ENCODE data around the gene GALR2. TPM values are rescaled to one million over a fixed set of nuclear protein-coding genes. Genes with fewer than 3 reads are reported as not detected.
"Not testable (repeated sequence)": the region's sequence is repeated elsewhere in the genome, so short reads cannot be mapped to it uniquely, and the experiment has no call there.

The GALR2 gene
- total RNA-seq, 1 donor from 2014 or later: 0.17 TPM

DNA sequence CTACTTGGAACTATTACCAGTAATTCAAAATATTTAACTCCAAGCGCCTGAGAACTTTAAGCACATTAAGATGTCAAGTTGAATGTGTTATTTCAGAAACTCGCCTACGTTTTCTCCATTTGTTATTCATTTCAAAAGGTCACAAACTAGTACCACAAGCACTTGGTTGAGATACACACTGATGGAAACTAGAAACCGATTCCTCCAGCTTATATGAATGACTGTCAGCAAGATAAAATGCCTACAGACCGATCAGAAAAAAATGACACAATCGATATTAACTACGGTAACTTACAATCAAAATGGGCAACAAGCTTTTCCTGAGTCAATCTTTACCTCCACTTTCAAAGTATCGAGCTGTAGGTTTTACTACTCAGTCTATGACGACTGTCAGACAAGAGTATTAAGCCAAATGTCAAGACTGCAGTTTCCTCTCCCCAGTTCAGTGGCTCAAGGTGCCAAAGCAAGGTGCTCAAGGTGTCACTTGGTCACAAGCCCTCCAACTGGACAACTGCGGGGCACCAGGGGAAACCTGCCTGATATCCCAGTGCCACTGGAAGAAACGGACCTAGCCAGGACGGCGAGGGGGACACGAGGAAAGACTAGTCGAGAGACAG is 2.9 kb upstream of the GALR2 start:
- DNase-seq (ENCODE audit: low read depth): no peak
- peak overlapping the region; percentile 97 for H3K4me3 ChIP-seq (ENCODE audit: low read depth, low read length)
- TF ChIP-seq, protein P1, sequence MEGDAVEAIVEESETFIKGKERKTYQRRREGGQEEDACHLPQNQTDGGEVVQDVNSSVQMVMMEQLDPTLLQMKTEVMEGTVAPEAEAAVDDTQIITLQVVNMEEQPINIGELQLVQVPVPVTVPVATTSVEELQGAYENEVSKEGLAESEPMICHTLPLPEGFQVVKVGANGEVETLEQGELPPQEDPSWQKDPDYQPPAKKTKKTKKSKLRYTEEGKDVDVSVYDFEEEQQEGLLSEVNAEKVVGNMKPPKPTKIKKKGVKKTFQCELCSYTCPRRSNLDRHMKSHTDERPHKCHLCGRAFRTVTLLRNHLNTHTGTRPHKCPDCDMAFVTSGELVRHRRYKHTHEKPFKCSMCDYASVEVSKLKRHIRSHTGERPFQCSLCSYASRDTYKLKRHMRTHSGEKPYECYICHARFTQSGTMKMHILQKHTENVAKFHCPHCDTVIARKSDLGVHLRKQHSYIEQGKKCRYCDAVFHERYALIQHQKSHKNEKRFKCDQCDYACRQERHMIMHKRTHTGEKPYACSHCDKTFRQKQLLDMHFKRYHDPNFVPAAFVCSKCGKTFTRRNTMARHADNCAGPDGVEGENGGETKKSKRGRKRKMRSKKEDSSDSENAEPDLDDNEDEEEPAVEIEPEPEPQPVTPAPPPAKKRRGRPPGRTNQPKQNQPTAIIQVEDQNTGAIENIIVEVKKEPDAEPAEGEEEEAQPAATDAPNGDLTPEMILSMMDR (conservative IDR thresholded peaks at IDR 0.05; ENCODE audit: low read depth, low read length): no peak

DNA sequence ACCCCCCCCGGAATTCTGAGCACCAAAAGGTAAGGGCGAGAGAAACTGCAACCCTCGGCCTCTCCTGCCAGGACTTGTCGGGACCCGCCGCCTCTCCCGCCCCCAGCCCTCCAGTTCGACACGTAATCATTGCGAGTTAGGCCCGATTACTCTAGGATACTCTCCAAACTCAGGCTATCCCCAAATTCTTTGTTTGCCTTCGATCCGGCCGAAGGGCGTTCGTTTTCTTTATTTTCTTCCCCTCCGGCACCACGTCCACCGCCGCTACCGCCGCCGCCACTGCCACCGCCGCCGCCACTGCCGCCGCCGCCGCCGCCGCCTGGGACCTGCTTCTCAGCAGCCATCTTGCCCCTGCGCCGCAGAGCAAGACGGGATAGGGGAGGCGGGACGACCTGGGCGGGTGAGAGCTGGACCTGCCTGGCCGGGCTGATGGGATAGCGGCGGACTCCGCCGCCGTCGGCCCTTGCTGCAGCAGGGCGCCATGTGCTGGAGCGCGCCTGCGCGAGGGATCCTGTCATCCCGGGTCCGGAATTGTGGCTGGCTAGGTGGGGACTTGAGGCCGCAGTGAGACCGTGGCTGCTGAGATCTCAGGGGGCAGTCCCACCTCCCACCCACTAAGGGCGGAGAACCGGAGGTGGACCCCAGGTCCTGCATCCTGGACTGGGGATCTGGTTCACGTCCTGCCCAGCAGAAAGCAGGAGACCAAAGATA is 2.3 kb upstream of the GALR2 start, which contains the start of gene SRP68:
Gene SRP68, minus strand, starts transcription at position 370 of the 711 bp plus-strand sequence. Its CDS starts 26 bp downstream, at position 344.
- DNase-seq (ENCODE audit: low read depth): peak; percentile 40
- H3K4me3 ChIP-seq (ENCODE audit: low read depth, low read length): peak within 1 kb of the TSS; percentile 97
- TF ChIP-seq, protein P1 (conservative IDR thresholded peaks at IDR 0.05; ENCODE audit: low read depth, low read length): no peak

GRCh38 chr17:76075364-76076145 is 974 bp downstream of the GALR2 start:
- no peak overlapping the region for H3K4me3 ChIP-seq (ENCODE audit: low read depth, low read length)
- TF ChIP-seq, protein P1 (conservative IDR thresholded peaks at IDR 0.05; ENCODE audit: low read depth, low read length): no peak
- DNase-seq (ENCODE audit: low read depth): no peak

DNA sequence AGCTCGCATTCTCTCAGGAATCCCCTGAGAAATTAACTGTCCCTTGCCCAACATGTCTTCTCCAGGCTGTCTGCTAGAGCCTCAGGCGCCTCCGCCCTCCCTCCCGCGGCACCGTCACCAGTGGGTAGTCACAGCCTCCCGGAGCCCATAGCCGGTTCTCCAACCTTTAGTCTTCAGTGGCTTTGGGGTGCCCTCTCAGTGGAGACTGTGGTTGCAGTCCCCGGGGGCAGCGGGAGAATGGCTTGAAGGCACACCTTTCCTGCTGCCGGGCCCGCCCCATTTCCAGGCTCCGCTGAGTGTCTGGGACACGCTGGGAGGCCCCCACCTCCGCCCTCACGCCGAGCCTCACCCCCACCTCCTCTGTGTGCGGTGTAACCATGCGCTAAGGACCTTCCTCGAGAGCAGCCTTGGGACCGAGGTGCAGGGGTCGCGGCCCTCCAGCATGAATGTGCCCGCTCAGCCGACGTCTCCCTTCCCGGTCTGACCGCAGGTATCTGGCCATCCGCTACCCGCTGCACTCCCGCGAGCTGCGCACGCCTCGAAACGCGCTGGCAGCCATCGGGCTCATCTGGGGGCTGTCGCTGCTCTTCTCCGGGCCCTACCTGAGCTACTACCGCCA is 1.7 kb downstream of the GALR2 start:
- TF ChIP-seq, protein P1 (conservative IDR thresholded peaks at IDR 0.05; ENCODE audit: low read depth, low read length): no peak

GRCh38 chr17:76076765-76077583 is 2.4 kb downstream of the GALR2 start:
- TF ChIP-seq, protein P1 (conservative IDR thresholded peaks at IDR 0.05; ENCODE audit: low read depth, low read length): no peak
- no peak overlapping the region for H3K4me3 ChIP-seq (ENCODE audit: low read depth, low read length)
- no peak for DNase-seq (ENCODE audit: low read depth)

More for the DNA sequence above, 1.7 kb downstream of the GALR2 start:
- no peak for DNase-seq (ENCODE audit: low read depth)
- H3K4me3 ChIP-seq (ENCODE audit: low read depth, low read length): no peak overlapping the region

DNA sequence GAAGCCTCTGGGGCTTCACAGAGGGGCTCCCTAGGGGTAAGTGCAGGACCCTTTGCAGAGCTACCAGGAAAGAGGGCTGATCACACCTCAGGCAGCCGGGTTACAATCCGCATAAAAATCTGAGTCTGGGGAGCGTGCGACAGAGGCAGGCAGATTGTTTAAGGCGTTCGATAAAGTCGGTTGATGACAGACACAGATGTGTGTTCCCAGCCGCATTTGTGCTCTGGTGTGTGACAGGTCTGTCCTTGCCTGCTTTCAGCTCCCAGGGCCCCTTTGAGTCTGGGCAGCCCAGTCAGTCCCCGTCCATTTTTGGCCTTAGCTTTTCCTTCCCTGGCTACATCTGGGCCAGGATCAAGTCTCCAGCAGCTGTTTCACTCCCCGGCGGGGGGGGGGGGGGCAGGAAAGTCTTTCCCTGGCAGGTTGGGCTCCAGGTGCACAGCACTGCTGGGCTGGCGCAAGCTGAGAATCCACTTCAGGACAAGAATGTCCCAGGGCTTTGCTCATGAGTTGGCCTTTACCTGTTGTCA is 3.1 kb downstream of the GALR2 start:
- no peak for DNase-seq (ENCODE audit: low read depth)
- no peak overlapping the region for H3K4me3 ChIP-seq (ENCODE audit: low read depth, low read length)
- TF ChIP-seq, protein P1 (conservative IDR thresholded peaks at IDR 0.05; ENCODE audit: low read depth, low read length): no peak

DNA sequence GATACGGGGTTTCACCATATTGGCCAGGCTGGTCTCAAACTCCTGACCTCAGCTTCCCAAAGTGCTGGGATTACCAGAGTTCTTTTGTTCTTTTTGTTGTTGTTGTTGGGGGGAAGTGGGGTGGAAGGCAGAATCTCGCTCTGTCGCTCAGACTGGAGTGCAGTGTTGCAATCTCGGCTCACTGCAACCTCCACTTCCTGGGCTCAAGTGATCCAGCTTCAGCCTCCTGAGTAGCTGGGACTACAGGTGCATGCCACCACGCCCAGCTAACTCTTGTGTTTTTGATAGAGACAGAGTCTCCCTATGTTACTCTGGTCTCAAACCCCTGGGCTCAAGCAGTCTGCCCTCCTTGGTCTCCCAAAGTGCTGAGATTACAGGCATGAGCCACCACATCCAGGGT is 3.8 kb downstream of the GALR2 start:
- not testable (repeated sequence) for DNase-seq (ENCODE audit: low read depth); H3K4me3 ChIP-seq (ENCODE audit: low read depth, low read length)

Data from epithelial cell of proximal tubule (primary cell).